Panc1 (cell line): Measurements from ENCODE around the gene COL13A1. TPM values are rescaled to one million over a fixed set of nuclear protein-coding genes. Genes with fewer than 3 reads are reported as not detected.

ENCODE experiments used
- ATAC-seq: fragments of 200-7000 bp; cut with Tn5 transposase; 2 replicates; pipeline ENCODE4 v1.9.1; 2020; ENCODE audit warnings: mild to moderate bottlenecking, moderate library complexity
- BruUV-seq: library from RNA; stranded (reverse); fragments of 400-500 nt; replicated peaks from 2 replicates; lab custom pipeline; 2021; lab: Mats Ljungman, UMichigan
- CTCF ChIA-PET: fragments of 300-600 bp; sonication (Branson Sonifier 250); formaldehyde crosslinking; loops from one replicate; lab custom pipeline; 2022; ENCODE audit warnings: antibody characterized with exemption; lab: Charles Lee
- POLR2A ChIA-PET: fragments of 300-600 bp; sonication (Branson Sonifier 250); formaldehyde crosslinking; loops from one replicate; lab custom pipeline; 2022; ENCODE audit warnings: antibody characterized with exemption; lab: Charles Lee
- DNase-seq: peaks from one replicate; pipeline ENCODE4 v3.0.0-alpha.2; 2010; ENCODE audit warnings: low read depth, low spot score
- H3K27ac ChIP-seq: 2 replicates; pipeline ENCODE4 v1.5.1; 2011; ENCODE audit warnings: mild to moderate bottlenecking, low read length, inconsistent platforms
- H3K27me3 ChIP-seq: fragments of 200-500 bp; sonication (Bioruptor generic); 2 replicates; pipeline ENCODE4 v1.6.0; 2014; ENCODE audit warnings: low read length, inconsistent platforms; ENCODE audit not compliant: control insufficient read depth, insufficient read depth
- H3K36me3 ChIP-seq: fragments of 200-500 bp; sonication (Bioruptor generic); 2 replicates; pipeline ENCODE4 v1.5.1; 2014; ENCODE audit warnings: inconsistent platforms, mild to moderate bottlenecking, low read length, moderate library complexity; ENCODE audit not compliant: control insufficient read depth, insufficient read depth
- H3K4me1 ChIP-seq: 2 replicates; pipeline ENCODE4 v1.5.1; 2011; ENCODE audit warnings: inconsistent platforms, mild to moderate bottlenecking, low read length, moderate library complexity; ENCODE audit not compliant: control insufficient read depth, insufficient read depth
- H3K4me3 ChIP-seq, 2 experiments: 2 replicates each; pipeline ENCODE4 v1.5.1; 2011 to 2012; ENCODE audit warnings: low read depth in 2 of 2, low read length in 2 of 2, mild to moderate bottlenecking in 2 of 2, inconsistent platforms in 1 of 2, moderate library complexity in 1 of 2
- H3K9me3 ChIP-seq: fragments of 200-500 bp; sonication (Bioruptor generic); 2 replicates; pipeline ENCODE4 v1.5.1; 2014; ENCODE audit warnings: low read depth, mild to moderate bottlenecking, inconsistent platforms, low read length, moderate library complexity; ENCODE audit not compliant: control insufficient read depth, insufficient read depth
- POLR2AphosphoS5 ChIP-seq: IDR thresholded peaks from 2 replicates; pipeline ENCODE4 v1.6.1; 2012; ENCODE audit warnings: mild to moderate bottlenecking, low read depth, low read length, moderate library complexity
- REST ChIP-seq, 2 experiments: IDR thresholded peaks; 2 replicates each; pipeline ENCODE4 v1.6.1; 2011 to 2012; ENCODE audit warnings: low read depth in 2 of 2, control low read depth in 1 of 2, low read length in 1 of 2, mild to moderate bottlenecking in 1 of 2, moderate library complexity in 1 of 2; ENCODE audit not compliant: insufficient read depth in 1 of 2
- SIN3A ChIP-seq: IDR thresholded peaks from 2 replicates; pipeline ENCODE4 v1.6.1; 2012; ENCODE audit warnings: low read depth, mild to moderate bottlenecking, low read length, moderate library complexity, borderline replicate concordance; ENCODE audit not compliant: insufficient read depth
- TCF7L2 ChIP-seq: IDR thresholded peaks from 2 replicates; pipeline ENCODE4 v1.6.1; 2011; ENCODE audit warnings: mild to moderate bottlenecking, low read depth, low read length, inconsistent platforms
- in situ Hi-C: cut with HindIII; loops from 2 replicates; pipeline ENCODE4 v1.10.0; 2016; ENCODE audit warnings: low sequenced_read_pairs, low pct_unique_long_range_greater_than_20kb
- intact Hi-C: fragments of 100-400 bp; cut with micrococcal nuclease; formaldehyde crosslinking; loops from one replicate; pipeline ENCODE4 v1.10.0; 2022; ENCODE audit not compliant: unreplicated experiment
- total RNA-seq: library from RNA; stranded (reverse); gene quantifications from one replicate; pipeline ENCODE4 v1.2.1, GENCODE V29; 2021; ENCODE audit not compliant: unreplicated experiment
- TF ChIP-seq, protein P1 (sequence below): fragments of 450-650 bp; IDR thresholded peaks from 2 replicates; pipeline ENCODE4 v1.5.1; 2017; ENCODE audit warnings: mild to moderate bottlenecking

The COL13A1 gene
- total RNA-seq, 1 experiment from 2014 or later, result 1.0 TPM

DNA sequence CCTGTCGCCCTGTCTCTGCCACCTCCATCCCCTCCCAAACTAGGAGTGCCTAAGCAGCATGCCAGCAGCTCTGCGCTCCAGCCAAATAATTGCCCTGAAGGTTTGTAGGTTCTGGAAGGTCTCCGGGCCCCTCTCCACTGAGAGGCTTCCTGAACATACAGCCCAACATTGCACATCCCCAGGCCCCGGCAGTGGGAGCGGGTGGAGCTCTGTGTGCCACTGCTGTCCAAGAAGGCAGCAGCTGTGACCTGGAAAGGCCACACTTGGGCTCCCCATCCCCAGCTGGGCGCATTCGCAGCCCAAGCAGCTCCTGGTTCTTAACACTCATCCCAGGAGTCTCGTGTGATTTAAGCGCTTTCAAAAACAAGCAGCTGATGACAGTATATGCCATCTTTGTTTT, 95.7 kb downstream of the COL13A1 start:
- H3K27me3 ChIP-seq, result no peaks in the 10 kb centered on the region
- BruUV-seq, result no TSS peak
- H3K4me1 ChIP-seq, result no peaks in the 10 kb centered on the region
- no peaks in the 10 kb centered on the region for H3K36me3 ChIP-seq
- DNase-seq, result no peak
- POLR2A ChIA-PET, result no interaction called here
- no peaks in the 10 kb centered on the region for H3K9me3 ChIP-seq
- H3K27ac ChIP-seq, result no peak overlapping the region
- in situ Hi-C loops (no loop called here), intact Hi-C loops (no loop called here)
- no peak overlapping the region for H3K4me3 ChIP-seq
- CTCF ChIA-PET, result no interaction called here
- no peak for ATAC-seq
- no peak for TF ChIP-seq REST (IDR thresholded peaks at IDR 0.05; ENCODE audit: insufficient read depth in 1 of 2, low read depth in 2 of 2, low read length in 1 of 2)
- no peak for TF ChIP-seq SIN3A
- TF ChIP-seq POLR2AphosphoS5, result no peak
- no peak for TF ChIP-seq TCF7L2
- TF ChIP-seq, protein P1, sequence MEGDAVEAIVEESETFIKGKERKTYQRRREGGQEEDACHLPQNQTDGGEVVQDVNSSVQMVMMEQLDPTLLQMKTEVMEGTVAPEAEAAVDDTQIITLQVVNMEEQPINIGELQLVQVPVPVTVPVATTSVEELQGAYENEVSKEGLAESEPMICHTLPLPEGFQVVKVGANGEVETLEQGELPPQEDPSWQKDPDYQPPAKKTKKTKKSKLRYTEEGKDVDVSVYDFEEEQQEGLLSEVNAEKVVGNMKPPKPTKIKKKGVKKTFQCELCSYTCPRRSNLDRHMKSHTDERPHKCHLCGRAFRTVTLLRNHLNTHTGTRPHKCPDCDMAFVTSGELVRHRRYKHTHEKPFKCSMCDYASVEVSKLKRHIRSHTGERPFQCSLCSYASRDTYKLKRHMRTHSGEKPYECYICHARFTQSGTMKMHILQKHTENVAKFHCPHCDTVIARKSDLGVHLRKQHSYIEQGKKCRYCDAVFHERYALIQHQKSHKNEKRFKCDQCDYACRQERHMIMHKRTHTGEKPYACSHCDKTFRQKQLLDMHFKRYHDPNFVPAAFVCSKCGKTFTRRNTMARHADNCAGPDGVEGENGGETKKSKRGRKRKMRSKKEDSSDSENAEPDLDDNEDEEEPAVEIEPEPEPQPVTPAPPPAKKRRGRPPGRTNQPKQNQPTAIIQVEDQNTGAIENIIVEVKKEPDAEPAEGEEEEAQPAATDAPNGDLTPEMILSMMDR, result no peak

DNA sequence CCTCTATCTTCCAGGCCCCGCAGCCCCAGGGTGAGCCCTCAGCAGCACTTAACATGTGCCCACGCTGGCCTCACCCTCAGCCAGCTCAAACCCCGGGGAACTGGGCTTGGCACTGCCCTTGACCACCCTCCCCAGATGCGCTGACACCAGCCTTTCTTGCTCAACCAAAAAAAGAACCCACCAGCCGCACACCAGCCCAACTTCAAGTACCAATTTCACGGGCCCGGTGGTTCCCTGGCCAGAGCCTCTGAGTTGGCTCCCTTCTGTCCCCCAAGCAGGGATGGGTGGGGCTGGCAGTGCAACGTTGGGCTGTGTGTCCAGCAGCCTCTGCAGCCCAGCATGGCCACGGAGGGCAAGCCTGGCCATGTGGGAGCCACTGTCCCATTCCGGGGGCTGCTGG, 96.3 kb downstream of the COL13A1 start:
- intact Hi-C loops, result no loop called here
- no peaks in the 10 kb centered on the region for H3K36me3 ChIP-seq
- no peak overlapping the region for H3K27ac ChIP-seq
- H3K4me1 ChIP-seq, result no peaks in the 10 kb centered on the region
- POLR2A ChIA-PET, result no interaction called here
- no peaks in the 10 kb centered on the region for H3K9me3 ChIP-seq
- ATAC-seq (no peak), DNase-seq (no peak)
- no peak for TF ChIP-seq REST (IDR thresholded peaks at IDR 0.05; ENCODE audit: insufficient read depth in 1 of 2, low read depth in 2 of 2, low read length in 1 of 2)
- no peak for TF ChIP-seq SIN3A
- TF ChIP-seq POLR2AphosphoS5, result no peak
- no peak for TF ChIP-seq TCF7L2
- TF ChIP-seq, protein P1, result no peak
- in situ Hi-C loops, result no loop called here
- no peaks in the 10 kb centered on the region for H3K27me3 ChIP-seq
- BruUV-seq, result no TSS peak
- CTCF ChIA-PET, result no interaction called here
- H3K4me3 ChIP-seq, result no peak overlapping the region
